GM13976 (cell line): ENCODE data around the gene ZNF444.

Source experiments
- DNase-seq: peaks from one replicate; pipeline ENCODE4 v3.0.0; 2012; ENCODE audit warnings: low spot score
- in situ Hi-C: fragments of 300-500 bp; cut with MboI; formaldehyde crosslinking; loops from one replicate; pipeline ENCODE4 v1.12.0; 2022; ENCODE audit warnings: low sequenced_read_pairs, mixed read lengths, inconsistent platforms; ENCODE audit not compliant: unreplicated experiment
- TF ChIP-seq, protein P1 (sequence below): IDR thresholded peaks from 2 replicates; pipeline ENCODE4 v1.5.1; 2012; ENCODE audit warnings: borderline replicate concordance, mild to moderate bottlenecking; ENCODE audit not compliant: insufficient read depth; ENCODE audit errors: extremely low read depth, missing control alignments, control extremely low read depth

Gene ZNF444

DNA sequence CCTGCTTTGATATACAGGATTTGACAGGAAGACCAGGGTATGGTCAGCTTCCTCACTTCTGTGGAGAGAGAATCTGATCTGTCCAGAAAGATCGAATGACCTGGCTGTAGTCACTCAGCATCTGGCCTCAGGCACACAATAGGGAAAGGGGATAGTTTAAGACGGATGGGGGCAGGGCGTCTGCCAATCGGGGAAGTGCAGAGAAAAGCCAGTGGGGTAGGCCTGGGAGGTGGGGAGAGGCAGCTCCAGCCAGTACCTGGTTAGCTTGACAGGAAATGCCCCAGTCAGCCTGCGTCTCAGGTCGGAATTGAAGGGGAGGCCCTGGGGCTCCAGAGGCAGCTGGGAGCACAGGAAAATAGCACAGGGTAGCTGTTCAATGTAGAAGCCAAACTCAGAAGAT lies 12.4 kb downstream of the ZNF444 start:
- DNase-seq, result no peak
- in situ Hi-C loops, result no loop called here
- TF ChIP-seq, protein P1, sequence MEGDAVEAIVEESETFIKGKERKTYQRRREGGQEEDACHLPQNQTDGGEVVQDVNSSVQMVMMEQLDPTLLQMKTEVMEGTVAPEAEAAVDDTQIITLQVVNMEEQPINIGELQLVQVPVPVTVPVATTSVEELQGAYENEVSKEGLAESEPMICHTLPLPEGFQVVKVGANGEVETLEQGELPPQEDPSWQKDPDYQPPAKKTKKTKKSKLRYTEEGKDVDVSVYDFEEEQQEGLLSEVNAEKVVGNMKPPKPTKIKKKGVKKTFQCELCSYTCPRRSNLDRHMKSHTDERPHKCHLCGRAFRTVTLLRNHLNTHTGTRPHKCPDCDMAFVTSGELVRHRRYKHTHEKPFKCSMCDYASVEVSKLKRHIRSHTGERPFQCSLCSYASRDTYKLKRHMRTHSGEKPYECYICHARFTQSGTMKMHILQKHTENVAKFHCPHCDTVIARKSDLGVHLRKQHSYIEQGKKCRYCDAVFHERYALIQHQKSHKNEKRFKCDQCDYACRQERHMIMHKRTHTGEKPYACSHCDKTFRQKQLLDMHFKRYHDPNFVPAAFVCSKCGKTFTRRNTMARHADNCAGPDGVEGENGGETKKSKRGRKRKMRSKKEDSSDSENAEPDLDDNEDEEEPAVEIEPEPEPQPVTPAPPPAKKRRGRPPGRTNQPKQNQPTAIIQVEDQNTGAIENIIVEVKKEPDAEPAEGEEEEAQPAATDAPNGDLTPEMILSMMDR, result no peak

DNA sequence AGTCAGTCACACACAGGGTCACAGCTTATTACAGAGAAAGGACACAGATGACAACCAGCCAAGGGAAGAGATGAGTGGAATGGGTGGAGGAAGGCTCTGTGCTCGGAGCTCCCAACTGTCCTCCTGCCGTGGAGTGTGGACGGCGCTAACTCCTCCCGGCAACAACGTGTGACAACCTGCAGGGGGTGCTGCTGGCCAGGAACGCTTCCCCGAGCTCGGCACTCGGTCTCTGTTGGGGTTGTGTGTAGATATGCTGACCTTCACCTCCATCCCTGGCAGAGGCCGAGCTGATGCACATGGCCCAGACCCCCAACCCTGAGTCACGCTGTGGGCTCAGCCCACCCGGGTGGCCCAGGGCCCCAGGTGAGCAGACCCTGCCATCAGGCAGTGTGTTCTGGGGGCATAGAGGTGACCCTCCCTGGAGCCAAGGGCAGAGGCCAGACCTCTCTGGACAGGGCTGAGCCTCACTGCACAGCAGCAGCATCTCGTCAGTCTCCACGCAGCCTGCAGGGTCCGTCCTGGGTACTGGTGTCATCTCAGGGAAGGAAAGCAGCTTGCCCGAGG lies 14.1 kb downstream of the ZNF444 start:
- in situ Hi-C loops, result no loop called here

DNA sequence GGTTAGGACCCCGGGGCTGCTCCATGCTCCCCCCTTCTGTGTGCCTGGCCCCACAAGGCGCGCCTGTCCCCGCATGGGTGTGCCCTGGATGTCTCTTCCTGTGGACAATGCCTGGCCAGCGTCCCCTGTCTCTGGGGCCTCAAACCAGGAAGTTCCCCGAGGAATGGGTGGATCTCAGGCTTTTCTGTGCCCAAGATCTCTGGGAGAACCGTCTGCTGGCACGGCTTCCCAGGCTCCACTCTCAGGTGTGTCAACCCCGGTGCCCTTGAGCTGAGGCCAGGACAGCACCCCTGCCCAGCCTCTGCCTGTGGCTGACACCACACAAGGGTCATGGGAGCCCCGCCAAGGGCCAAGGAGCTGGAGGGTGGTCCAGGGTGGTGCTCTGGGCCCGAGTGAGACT lies 15.7 kb downstream of the ZNF444 start:
- no peak for DNase-seq
- in situ Hi-C loops, result no loop called here
- TF ChIP-seq, protein P1, result no peak

More for the DNA sequence above, 14.1 kb downstream of the ZNF444 start:
- peak; percentile 43 for DNase-seq
- TF ChIP-seq, protein P1, result no peak

DNA sequence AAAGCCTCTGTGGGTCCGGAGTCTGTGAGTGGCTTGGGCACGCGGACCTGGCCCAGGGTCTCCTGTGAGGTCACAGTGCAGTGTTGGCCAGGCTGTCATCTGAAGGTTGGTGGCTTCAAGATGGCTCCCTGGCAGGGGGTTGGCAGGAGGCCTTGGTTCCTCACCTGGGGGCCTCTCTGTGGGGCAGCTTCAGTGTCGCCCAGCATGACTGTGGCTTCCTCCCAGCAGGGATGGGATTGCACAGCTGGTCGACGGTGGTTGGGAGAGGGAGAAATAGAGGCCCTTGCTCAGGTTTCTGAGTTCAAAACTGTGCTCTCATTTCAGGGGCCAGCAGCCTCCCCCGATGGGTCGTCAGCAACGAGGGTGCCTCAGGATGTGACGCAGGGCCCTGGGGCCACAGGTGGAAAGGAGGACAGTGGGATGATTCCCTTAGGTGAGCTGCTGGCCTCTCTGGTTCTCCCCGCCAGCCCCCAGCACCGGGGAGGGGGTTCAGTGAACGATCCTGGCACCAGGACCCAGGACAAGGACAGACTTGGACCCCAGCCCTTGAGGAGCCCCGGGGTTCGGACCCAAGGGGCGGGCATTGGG lies 17.2 kb downstream of the ZNF444 start:
- in situ Hi-C loops, result no loop called here
- DNase-seq, result no peak
- TF ChIP-seq, protein P1, result no peak

DNA sequence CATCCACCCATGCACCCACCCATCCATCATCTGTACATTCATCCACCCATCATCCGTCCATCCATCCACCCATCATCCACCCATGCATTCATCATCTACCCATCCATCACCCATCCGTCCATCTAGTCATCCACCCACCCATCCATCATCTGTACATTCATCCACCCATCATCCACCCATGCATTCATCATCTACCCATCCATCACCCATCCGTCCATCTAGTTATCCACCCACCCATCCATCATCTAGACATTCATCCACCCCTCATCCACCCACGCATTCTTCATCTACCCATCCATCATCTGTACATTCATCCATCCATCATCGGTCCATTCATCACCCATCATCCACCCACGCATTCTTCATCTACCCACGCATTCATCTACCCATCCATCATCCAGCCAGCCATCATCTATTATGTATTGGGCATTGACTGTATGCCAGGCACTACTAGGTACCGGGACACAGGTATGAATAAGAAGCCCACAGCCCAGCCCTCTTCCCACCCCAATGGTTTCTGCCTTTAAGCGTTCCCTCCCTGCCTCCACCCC lies 18.0 kb downstream of the ZNF444 start:
- in situ Hi-C loops, result no loop called here
- DNase-seq, result no peak
- TF ChIP-seq, protein P1, result no peak

DNA sequence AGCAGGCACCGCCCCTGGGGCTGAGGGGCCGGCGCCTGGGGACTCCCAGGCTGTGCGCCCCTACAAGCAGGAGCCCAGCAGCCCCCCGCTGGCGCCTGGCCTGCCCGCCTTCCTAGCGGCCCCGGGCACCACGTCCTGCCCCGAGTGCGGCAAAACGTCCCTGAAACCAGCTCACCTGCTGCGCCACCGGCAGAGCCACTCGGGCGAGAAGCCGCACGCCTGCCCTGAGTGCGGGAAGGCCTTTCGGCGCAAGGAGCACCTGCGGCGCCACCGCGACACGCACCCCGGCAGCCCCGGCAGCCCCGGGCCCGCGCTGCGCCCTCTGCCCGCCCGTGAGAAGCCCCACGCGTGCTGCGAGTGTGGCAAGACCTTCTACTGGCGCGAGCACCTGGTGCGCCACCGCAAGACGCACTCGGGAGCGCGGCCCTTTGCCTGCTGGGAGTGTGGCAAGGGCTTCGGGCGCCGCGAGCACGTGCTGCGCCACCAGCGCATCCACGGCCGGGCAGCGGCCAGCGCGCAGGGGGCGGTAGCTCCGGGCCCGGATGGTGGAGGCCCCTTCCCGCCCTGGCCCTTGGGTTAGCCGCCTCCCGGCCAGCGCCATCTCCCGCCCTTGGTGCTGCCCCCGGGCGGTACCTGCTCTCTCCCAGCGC lies 18.7 kb downstream of the ZNF444 start:
- TF ChIP-seq, protein P1, result no peak
- in situ Hi-C loops, result no loop called here

More for the DNA sequence above, 18.7 kb downstream of the ZNF444 start:
- no peak for DNase-seq
